SK-N-DZ (cell line): Measurements from ENCODE around the gene DHRS7C. TPM values are rescaled to one million over a fixed set of nuclear protein-coding genes. Genes with fewer than 3 reads are reported as not detected.

Experiments
- DNase-seq: peaks from one replicate; pipeline ENCODE4 v3.0.0-alpha.2; 2015; ENCODE audit warnings: low spot score
- polyA plus RNA-seq, 2 experiments: library from polyadenylated mRNA; depleted of rRNA; stranded (reverse); fragments of >200 nt; gene quantifications; 2 replicates each; pipeline ENCODE4 v1.2.3, GENCODE V29; 2014

Gene DHRS7C, protein sequence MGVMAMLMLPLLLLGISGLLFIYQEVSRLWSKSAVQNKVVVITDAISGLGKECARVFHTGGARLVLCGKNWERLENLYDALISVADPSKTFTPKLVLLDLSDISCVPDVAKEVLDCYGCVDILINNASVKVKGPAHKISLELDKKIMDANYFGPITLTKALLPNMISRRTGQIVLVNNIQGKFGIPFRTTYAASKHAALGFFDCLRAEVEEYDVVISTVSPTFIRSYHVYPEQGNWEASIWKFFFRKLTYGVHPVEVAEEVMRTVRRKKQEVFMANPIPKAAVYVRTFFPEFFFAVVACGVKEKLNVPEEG
- not detected in 2 replicates for polyA plus RNA-seq (2014; cell fraction: cytosol; rRNA removed)
- polyA plus RNA-seq (2014; cell fraction: nucleus; rRNA removed) = not detected in 2 replicates

DNA sequence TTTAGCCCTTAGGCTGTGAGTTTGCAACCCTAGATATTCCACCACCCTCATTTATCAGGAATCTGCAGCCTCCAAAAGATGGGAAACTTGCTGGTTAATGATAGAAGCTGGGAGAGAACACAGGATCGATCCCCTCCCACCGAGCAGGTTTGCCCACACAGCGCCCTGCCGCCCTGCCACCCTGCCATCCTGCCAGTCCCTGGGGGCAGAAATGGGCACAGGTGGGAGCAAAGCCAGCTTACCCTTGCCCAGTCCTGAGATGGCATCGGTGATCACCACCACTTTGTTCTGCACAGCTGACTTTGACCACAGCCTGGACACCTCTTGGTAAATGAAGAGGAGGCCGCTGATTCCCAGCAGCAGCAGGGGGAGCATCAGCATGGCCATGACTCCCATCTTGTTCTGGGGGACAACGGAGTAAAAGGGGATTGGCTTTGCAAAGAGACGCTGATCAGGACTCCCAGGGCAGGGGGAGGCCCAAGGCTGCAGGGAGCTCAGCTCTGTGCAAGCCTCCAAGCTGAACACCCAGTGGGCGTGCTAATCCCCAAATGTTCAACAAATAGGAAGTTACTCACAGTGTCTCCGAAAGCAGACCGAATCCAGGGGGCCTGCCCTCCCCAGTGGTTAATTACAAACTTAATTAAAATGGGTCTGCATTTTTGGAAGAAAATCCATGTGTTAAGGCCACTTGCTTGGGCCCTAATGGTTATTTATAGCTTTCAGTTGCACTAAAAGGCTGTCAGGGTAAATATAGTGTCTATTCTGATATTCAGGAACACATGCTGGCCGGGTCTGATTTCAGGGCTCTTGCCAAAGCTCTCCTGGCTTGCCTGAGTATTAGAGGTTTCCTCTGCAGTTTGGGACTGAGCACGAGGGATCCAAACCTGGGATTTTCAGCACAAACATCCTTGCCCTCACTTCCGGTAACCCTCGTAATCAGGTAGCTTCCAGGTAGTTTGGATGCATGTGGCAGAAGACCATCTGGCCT lies at the start of gene DHRS7C:
DHRS7C (minus strand) TSS at position 704 of the 988 bp plus-strand sequence; CDS start at position 396, 308 bp downstream.
- DNase-seq = no peak

DNA sequence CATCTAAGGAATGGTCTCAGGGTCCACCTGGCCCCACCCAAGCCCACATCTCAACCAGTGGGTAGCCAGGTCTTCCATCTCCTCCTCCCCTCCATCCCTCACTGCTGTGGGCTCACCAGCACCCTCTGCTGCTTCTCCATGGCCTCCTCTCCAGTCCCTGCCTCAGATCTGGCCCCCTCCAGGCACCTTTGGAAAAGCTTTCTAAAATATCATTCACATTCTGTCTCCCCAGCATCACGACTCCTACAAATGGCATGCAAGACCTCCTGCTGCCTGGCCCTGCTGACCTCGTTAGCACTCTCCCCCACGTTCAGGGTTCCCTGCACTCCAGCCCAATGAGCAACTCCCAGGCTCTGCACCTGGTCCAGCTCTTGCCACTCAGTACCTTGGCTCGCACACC lies 48.0 kb upstream of the DHRS7C start:
- DNase-seq = no peak

DNA sequence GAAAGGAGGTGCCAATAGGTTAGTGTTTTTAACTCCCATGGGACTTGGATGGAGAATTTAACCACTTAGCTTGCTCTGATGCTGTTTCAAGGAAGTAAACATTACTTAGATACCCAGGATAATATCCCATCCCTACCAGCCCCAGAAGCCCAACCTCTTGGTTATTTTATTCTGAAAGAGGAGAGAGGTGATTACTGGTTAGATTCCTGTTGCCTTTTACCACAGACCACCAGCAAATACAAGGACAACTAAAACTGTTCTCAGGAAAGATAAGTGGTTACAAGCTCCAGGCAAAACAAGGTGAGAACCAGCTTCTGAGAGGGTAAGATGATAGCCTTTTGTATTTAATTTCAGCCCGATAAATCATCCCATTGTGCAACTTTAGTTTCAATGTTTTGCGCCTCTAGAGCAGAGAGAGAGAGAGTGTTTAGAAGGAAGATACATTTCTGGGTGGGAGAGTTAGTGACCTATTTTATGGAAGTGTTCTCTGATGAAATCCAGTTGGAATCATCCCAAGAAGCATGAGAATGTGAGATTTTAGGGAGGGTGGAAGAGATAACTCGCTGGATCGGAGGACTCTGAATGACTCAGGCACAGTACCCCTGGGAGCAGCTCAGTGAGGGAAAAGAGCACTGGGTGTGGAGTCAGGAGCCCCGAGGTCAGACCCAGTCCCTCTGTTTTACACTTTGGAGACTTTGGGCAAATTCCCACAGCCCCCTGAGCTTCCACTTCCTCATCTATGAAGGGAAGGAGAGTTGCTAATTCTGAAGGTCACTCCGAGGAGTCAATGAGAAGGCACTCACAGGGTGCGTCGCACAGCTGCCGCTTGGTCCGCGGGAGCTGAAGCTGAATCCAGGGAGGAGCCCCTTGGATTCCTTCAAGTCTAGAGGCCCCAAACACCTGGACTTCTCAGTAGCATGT lies 46.4 kb upstream of the DHRS7C start:
- DNase-seq = no peak

DNA sequence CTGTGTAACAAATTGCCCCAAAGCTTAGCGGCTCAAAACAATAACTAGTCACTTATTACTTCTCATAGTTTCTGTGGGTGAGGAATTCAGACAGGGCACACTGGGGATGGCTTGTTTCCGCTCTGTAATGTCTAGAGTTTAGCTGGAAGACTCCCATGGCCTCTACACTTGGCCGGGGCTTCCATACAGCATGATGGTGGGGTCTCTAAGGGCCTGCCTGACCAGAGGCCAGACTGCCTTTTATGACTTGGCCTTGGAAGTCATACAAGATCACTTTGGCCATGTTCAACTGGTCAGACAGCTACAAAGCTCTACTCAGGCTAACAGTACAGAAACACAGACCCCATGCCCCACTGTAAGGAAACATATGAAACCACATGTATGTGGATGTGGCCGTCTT lies 42.5 kb upstream of the DHRS7C start:
- no peak for DNase-seq

DNA sequence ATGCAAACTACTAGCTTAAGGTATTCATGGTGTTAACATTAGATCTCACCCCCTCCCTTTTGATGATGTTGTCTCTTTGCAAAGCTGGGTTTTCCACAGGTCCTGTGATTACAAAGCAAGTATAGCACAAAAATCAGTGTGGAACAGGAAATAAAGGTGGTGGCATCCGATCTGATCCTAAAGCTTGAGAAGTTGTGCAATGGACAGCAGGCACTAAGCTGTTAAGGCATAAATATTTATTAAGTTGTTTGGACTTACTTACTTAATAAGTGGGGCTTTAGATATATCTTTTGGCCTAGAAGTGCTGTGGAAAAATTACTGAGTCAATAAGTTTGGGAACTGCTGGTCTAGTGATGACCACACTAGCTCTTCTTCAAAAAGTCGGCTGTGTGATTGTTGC lies 39.3 kb upstream of the DHRS7C start:
- DNase-seq = no peak

DNA sequence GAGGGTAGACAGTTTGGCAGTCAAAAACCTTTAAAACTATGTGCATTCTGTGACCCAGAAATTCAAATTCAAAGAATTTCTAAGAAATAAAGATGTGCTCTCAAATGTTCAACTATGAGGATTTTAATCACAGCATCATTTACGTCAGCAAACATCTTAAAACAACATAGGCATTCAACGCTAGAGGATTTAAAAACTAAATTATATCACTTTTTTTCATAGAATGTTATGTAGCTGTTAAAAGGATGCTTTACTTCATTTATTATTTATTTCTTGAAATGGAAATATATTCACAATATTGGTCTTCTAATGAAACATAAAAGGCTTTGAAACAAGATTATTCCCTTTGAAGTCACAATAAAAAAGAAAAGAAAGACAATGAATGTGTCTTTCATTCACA lies 38.0 kb upstream of the DHRS7C start:
- DNase-seq = no peak

DNA sequence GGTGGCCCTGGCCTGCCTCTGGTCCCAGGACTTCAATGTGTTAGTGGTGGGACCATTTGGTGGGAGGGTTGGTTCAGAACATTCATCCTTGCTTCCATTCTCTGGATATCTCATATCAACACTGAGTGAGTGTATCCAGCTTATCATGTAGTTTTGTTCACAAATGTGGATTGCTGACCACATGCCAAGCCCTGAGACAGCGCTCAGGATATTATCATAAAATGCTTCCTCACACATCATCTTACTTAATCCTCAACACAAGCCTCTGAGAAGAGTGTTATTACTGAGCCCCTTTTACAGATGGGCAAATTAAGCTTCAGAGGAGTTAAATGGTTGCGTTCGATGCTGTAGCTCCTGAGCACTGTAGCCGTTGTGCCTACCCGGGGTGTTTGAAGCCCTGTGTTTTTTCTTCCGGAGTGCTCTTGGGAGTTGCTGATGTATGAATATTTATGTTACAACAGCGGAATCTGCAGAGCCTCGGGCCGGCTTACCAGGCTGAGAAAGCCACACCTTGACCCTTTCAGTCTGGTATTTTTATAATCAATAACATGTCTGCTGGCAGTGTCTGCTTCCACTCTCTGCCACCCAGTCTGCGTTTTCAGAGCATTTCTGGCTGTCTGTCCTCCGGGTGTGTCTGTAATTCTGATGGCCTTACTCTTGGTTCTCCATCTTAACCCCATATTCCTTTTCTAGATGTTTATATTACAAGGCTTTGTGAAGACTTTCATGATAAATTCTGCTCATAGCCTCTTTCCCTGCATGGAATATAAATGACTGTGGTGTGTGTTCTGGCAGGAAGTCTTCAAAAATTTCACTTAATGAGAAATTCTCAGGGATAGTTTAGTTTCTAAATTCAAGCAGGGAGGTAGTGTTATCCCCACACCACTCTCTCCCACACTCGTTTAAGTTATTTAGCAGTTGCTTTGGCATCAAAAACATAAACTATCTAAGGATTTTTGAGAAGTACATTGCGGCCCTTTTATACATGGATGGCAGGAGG lies 37.2 kb upstream of the DHRS7C start:
- no peak for DNase-seq

DNA sequence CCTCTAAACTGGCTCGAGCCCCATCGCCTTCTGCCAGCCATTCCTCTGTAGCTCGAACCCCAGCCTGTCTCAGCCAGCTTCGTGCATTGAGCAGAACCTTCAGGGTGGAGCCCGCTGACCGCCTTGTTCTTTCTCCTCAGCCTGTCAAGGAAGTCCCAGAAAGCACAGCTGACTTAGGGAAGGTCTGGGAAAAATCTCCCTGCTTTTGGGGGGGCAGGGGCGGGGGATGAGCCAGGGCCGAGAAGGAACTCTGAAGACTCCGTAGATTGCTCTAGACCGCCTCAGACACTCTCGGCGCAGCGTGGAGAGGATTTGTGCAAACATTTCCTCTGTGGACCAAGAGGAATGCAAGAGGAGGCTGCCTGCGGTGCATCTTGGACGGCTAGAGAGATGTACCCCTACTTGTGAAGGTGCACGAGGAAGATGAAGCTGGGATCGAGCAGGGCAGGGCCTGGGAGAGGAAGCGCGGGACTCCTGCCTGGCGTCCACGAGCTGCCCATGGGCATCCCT lies 34.3 kb upstream of the DHRS7C start, which contains the start of gene GLP2R:
GLP2R (plus strand) TSS at position 284 of the 510 bp plus-strand sequence; CDS start at position 424, 140 bp downstream.
- DNase-seq = no peak

DNA sequence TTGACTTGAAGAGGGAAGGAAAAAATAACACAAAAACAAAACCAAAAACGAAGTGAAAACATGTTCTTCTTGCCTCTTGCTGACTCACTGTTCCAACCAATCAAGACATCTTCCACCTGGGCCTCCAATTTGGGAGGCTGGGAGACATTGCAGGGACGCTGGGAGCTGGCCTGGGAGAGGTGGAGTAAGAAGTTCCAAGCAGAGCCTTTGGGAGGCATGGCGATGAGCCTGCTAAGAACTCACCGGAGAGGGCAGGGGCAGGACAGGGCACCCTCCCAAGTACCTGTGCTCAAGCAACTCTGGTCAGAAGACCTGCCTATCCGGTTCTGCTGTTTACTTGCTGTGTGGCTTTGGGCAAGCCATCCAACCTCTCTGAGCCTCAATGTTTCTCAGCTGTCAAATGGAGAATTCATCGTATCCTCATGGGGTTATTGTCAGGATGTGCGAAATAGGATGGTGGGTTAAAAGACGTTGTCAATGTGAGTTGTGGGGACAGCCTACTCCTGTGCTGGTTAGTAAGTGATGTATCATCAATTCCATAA lies 33.5 kb upstream of the DHRS7C start:
- no peak for DNase-seq

DNA sequence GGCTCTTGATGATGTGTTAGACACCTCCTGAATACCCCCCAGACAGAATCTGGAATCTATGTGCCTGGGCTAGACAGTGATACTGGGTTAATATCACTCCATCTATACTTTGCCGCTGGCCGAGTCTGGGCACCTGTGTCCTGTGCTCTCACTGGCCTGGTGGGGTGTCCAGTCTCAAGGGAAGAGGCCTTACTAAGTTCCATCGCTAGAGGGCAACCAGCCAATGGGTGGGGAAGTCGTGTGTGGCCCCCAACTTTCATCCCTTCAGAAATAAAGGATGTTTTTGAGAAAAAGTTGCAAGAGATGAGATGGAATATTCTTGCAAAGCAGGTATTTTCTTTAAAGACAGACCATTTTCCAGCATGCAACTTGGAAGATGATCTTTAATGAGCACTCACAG lies 32.7 kb upstream of the DHRS7C start:
- DNase-seq = no peak

DNA sequence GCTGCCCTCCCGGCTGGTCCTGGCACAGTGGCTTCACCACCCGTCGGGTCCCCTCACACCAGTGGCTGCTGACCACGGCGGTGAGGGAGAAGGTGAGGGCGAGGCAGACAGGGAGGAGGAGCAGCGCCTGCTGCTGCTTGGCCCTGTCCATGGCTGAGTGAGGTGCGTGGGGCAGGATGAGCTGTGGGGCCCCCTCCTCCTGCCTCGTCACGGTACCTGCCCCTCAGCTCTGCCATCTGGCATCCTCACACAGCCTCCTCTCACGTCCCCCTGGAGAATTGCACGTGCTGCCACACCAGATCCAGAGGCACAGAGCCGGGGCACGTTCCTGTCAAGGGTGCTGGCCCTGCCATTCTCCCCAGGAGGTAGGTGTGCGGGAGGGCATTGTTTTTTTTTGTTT lies 30.5 kb upstream of the DHRS7C start, which contains the start of gene GSG1L2:
GSG1L2 (minus strand) TSS at position 159 of the 400 bp plus-strand sequence; CDS start at position 151, 8 bp downstream.
- DNase-seq = no peak

DNA sequence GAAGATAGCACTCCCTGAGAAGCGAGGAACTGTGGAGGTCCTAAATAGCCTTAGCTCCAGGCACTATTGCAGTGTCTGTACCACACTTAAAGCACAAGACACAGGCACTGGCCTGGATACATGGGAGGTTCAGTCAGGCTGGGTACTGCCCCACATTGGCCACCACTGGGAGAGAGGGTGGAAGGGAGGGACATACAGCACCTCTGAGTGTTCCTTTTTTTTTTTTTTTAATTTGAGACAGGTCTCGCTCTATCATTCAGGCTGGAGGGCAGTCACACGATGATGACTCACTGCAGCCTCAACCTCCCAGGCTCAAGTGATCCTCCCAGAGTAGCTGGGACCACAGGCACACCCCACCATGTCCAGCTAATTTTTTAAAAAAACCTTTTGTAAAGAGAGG lies 29.1 kb upstream of the DHRS7C start:
- DNase-seq = no peak

DNA sequence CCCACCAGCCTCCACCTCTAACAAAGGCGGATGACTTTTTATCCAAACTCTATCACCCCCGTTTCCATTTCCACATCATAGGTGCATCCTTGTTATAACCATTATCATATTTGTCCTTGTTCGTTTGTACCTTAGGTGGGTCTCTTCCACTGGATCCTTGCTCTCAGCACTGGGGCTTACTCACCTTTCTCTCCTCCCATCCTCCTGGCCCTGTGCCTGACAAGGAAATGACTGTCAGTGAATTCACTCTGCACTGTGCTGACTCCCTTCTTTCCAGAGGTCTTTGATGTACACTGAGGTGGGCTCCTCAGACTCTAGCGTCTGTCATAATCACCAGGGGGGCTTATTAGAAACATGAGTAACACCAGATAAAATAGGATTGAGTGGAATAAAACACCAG lies 27.4 kb upstream of the DHRS7C start:
- DNase-seq = no peak

DNA sequence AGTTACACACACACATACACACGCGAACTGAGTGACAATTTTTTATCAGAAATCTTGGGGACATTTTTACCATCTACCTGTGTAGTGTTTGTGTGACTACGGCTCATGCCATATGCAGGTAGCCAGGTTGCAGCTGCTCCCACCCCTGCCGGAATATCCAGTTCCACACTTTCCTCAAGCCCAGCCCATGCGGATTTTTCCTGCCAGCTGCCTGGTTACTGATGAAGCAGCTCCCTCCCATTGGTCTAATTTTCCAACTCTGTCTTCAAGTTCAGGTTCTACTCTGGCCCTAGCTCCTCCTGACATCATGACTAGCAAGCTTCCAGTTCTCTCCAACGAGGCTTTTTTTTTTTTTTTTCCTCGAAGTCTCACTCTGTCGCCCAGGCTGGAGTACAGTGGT lies 25.7 kb upstream of the DHRS7C start:
- no peak for DNase-seq

DNA sequence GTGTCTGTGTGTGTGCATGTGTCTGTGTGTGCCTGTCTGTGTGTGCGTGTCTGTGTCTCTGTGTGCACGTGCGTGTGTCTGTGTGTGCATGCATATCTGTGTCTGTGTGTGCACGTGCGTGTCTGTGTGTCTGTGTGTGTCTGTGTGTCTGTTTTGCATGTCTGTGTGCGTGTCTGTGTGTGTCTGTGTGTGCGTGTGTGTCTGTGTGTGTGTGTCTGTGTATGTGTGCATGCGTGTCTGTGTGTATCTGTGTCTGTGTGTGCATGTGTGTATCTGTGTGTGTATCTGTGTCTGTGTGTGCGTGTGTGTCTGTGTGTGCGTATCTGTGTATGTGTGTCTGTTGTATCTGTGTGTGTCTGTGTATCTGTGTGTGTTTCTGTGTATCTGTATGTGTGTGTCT lies 25.1 kb upstream of the DHRS7C start:
- DNase-seq = no peak

DNA sequence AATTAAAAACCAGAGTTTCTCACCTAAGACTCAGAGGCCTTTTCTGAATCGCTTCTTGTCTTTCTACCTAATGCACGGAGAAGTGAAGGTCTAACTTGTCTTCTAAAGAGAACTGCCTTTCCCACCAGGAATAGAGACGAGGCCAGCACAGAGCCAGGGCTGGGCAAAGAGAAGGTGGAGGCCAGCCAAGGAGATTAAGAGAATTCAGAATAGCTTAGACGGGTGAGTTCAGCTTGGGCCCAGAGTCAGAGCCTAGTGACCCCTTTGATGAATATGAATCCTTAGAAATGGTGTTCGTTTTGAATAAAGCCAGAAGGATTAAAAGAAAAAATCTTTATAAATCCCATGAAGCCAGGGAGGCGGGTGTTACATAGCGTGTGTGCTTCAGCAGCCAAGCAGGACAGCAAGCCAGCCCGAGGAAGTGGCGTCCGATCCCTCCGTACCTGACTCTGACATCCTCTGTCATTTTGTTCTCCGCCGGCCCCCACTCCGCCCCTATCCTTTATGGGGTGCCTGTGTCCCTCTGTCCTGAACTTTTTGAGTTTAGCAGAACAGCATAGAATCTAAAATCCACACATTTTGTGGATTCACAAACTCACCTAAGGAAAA lies 23.0 kb upstream of the DHRS7C start:
- no peak for DNase-seq

DNA sequence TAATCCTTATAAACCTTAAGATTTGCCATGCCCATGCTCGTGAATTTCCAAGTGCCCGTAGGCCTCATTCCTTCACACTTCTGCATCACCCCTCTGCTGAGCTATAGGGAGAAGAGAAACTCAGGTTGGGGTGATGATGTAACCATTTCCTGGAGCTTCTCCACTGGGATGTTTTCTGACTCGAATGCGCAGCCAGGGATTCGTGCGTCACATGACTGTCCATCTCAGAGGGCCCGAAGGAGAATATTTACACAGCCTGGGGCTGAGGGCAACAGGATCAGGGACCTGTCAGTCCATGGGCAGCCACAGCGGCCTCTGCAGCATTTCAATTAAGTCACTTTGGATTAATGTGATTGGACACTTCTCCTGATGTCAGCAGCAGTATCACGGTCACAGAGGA lies 21.8 kb upstream of the DHRS7C start:
- DNase-seq = no peak

DNA sequence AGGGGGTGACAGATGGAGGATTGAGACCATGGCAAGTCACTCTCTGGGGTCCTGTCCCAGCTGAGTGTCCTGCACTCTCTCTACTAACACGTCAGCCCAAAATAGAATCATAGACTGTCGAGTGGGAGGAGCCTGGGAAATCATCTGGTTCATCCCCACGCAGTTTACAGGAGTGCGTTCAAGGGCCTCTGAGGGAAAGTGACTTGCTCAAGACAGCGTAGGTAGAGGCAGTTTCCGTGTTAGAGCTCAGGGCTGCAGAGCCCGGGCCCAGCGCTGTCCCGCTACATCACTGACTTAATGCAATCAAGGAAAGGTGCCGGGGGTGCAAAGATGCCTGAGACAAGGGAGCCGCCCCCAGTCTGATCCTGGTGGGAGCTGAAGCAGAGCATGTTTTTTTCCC lies 20.1 kb upstream of the DHRS7C start:
- no peak for DNase-seq

DNA sequence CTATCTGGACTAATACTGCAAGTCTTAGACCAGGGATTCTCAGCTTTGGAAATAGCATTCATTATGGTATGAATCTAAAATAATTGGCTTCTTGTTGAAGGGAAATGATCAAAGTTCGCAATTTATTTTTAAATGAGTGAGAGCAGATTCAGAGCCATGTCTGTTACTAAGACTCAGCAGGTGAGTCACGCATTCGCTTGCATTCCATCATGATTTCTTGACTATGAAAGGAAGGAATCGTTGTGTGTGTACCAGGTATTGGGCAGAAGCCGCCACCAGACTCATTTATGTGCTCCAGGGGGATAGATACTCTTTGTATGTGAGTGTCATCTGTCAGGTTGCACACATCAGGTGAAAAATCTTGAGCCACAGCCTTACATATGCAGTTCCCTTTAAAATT lies 19.7 kb upstream of the DHRS7C start:
- DNase-seq = no peak
